Measurements from ENCODE around the gene KDM5C. TPM values are rescaled to one million over a fixed set of nuclear protein-coding genes. Genes with fewer than 3 reads are reported as not detected.

KDM5C gene
- total RNA-seq, 1 donor from 2014 or later: 67.5 TPM

DNA sequence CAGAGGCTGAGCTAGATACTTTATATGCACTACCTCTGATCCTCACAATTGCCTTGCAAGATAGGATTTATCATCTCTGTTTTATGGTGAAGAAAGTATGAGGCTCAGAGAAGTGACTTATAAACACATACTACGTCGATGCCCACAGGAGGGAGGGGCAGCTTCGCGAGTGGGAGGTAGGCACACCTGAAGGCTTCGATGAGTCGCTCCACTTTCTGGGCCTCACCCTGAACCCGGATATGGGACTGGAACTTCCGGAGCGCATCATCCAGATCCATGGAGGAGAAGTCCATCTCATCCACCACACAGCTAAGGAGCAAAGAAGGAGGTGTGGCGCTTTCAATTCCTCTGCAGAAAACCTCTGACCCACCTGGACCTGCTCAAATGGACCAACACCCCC is 22.9 kb upstream of the KDM5C start:
- TF ChIP-seq, protein P1, sequence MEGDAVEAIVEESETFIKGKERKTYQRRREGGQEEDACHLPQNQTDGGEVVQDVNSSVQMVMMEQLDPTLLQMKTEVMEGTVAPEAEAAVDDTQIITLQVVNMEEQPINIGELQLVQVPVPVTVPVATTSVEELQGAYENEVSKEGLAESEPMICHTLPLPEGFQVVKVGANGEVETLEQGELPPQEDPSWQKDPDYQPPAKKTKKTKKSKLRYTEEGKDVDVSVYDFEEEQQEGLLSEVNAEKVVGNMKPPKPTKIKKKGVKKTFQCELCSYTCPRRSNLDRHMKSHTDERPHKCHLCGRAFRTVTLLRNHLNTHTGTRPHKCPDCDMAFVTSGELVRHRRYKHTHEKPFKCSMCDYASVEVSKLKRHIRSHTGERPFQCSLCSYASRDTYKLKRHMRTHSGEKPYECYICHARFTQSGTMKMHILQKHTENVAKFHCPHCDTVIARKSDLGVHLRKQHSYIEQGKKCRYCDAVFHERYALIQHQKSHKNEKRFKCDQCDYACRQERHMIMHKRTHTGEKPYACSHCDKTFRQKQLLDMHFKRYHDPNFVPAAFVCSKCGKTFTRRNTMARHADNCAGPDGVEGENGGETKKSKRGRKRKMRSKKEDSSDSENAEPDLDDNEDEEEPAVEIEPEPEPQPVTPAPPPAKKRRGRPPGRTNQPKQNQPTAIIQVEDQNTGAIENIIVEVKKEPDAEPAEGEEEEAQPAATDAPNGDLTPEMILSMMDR (IDR thresholded peaks at IDR 0.05): no peak
- Histone ChIP-seq H3K4me1 (no peaks in the 10 kb centered on the region), H3K9me3 (no peaks in the 10 kb centered on the region), H3K4me3 (no peak overlapping the region), H3K27ac (no peak overlapping the region), H3K36me3 (peaks cover 4% of the 10 kb centered on the region), H3K27me3 (ENCODE audit: low read depth) (no peaks in the 10 kb centered on the region)
- ATAC-seq (no peak), DNase-seq (no peak)
- intact Hi-C loops (cut with DNase I): no loop called here

DNA sequence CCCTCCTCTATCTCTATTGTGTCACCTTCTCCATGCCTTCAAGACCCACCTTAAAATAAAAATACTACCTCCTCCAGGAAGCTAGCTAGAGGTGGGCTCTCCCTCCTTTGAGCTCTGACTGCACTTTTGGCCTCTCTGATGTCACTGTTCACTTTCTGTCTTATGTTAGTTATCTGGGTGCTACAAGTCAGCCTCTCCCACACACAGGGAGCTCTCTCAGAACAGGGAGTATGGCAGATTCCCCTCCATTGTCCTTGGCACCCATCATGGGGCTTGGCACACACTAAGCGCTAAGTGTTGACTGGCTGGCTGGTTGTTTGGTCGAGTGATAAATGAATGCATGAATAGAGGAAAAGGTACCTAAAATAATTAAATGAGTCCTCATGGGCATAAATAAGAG is 21.2 kb upstream of the KDM5C start:
- intact Hi-C loops (cut with DNase I): no loop called here
- peaks cover 8% of the 10 kb centered on the region for H3K36me3 ChIP-seq
- DNase-seq (no peak), ATAC-seq (no peak)
- H3K27me3 ChIP-seq (ENCODE audit: low read depth): no peaks in the 10 kb centered on the region
- no peak overlapping the region for H3K4me3 ChIP-seq
- no peaks in the 10 kb centered on the region for H3K4me1 ChIP-seq
- no peaks in the 10 kb centered on the region for H3K9me3 ChIP-seq
- H3K27ac ChIP-seq: no peak overlapping the region
- TF ChIP-seq, protein P1 (IDR thresholded peaks at IDR 0.05): no peak

DNA sequence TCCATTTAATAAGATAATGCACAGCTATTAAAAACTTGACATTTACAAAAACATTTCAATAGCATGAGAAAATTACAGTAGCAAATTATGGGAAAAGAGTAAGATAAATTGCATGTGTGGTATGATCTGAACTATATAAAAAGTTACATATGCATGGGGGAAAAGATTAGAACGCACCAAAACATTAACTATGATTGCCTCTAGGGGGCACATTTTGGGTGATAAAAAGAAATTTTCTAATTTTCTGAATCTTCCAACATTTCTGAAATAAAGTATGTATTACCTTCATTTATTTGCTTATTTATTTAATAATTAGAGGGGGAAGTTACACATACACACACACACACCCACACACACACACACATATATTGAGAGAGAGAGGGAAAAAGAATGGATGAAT is 19.6 kb upstream of the KDM5C start:
- H3K36me3 ChIP-seq: peaks cover 17% of the 10 kb centered on the region
- TF ChIP-seq, protein P1 (IDR thresholded peaks at IDR 0.05): no peak
- H3K9me3 ChIP-seq: no peaks in the 10 kb centered on the region
- intact Hi-C loops (cut with DNase I): no loop called here
- H3K4me3 ChIP-seq: no peak overlapping the region
- no peak for DNase-seq
- H3K27ac ChIP-seq: no peak overlapping the region
- no peaks in the 10 kb centered on the region for H3K4me1 ChIP-seq
- no peaks in the 10 kb centered on the region for H3K27me3 ChIP-seq (ENCODE audit: low read depth)
- no peak for ATAC-seq

DNA sequence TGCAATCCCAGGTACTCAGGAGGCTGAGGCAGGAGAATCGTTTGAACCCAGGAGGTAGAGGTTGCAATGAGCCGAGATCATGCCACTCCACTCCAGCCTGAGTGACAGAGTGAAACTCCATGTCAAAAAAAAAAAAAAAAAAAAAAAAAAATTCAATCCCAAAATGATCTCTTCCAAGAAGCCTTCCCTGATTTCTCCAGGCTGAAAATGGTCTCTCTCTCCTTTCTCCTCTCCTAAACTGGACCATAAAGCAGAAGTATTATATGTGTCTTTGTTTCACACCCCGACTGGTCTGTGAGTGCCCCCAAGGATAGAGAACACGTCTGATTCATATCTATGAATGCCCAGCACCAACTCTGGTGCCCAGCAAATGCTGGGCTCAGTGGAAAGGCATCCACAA is 17.3 kb upstream of the KDM5C start:
- Histone ChIP-seq H3K27ac (no peak overlapping the region), H3K27me3 (ENCODE audit: low read depth) (no peaks in the 10 kb centered on the region), H3K4me1 (no peaks in the 10 kb centered on the region), H3K9me3 (no peaks in the 10 kb centered on the region), H3K36me3 (peaks cover 37% of the 10 kb centered on the region), H3K4me3 (no peak overlapping the region)
- ATAC-seq: no peak
- TF ChIP-seq, protein P1 (IDR thresholded peaks at IDR 0.05): no peak
- no peak for DNase-seq
- intact Hi-C loops (cut with DNase I): no loop called here

DNA sequence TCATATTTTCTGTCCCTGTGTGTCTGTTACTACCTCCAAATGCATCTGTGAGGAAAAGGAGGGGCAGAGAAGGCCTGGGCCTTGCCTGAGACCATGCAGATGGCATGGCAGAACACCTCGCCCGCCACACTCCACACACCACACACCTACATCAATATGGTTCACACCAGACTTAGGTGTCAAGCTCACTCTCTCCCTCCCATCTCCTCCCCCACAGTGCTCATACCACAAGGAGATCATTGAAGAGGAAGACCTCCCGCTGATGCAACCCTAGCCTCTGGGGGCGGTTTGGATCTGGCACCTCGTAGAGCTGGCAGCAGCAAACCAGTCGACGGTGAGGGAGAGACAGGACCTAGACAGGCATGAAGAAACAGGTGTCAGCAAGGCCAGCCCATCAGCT is 16.6 kb upstream of the KDM5C start:
- H3K4me3 ChIP-seq: no peak overlapping the region
- no peaks in the 10 kb centered on the region for H3K4me1 ChIP-seq
- peaks cover 44% of the 10 kb centered on the region for H3K36me3 ChIP-seq
- H3K27me3 ChIP-seq (ENCODE audit: low read depth): no peaks in the 10 kb centered on the region
- TF ChIP-seq, protein P1 (IDR thresholded peaks at IDR 0.05): no peak
- DNase-seq (no peak), ATAC-seq (no peak)
- H3K27ac ChIP-seq: no peak overlapping the region
- intact Hi-C loops (cut with DNase I): no loop called here
- H3K9me3 ChIP-seq: no peaks in the 10 kb centered on the region

DNA sequence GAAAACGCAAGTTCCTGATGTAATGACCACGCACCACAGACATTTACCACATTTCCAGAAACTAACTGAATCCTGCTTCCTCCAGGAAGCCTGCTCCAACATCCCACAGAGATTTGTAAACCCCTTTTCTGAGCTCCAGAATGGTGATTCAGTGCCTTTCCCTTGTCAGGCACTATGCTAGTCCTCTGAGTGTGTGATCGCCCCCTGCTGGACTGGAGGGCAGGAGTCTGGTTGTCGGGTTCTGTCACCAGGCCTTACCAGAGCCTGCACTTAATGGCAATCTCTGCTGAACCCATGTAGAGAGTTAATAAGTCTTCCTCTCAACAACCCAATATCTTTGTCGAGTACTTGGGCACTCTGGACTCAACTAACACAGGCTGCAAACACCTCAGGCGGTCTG is 14.5 kb upstream of the KDM5C start:
- no peak for DNase-seq
- no peaks in the 10 kb centered on the region for H3K9me3 ChIP-seq
- H3K27me3 ChIP-seq (ENCODE audit: low read depth): no peaks in the 10 kb centered on the region
- intact Hi-C loops (cut with DNase I): no loop called here
- no peaks in the 10 kb centered on the region for H3K4me1 ChIP-seq
- TF ChIP-seq, protein P1 (IDR thresholded peaks at IDR 0.05): no peak
- H3K27ac ChIP-seq: no peak overlapping the region
- ATAC-seq: no peak
- peaks cover 49% of the 10 kb centered on the region for H3K36me3 ChIP-seq
- H3K4me3 ChIP-seq: no peak overlapping the region
